HEK293T (cell line): ENCODE data around the gene TFAP2B.

Source experiments
- CTCF ChIA-PET: fragments of 350-600 bp; formaldehyde crosslinking; extraction: SDS; loops from one replicate; lab custom pipeline; 2021; ENCODE audit warnings: antibody characterized with exemption, inconsistent platforms; lab: Yijun Ruan, JAX
- POLR2A ChIA-PET: fragments of 350-600 bp; formaldehyde crosslinking; extraction: SDS; loops from one replicate; lab custom pipeline; 2020; ENCODE audit warnings: antibody characterized with exemption, inconsistent platforms; lab: Yijun Ruan, JAX
- DNase-seq: peaks from one replicate; pipeline ENCODE4 v3.0.0; 2012; ENCODE audit warnings: mixed read lengths; ENCODE audit errors: extremely low spot score
- ARNT ChIP-seq: fragments of 450-650 bp; IDR thresholded peaks from 2 replicates; pipeline ENCODE4 v1.6.1; 2017; ENCODE audit warnings: mild to moderate bottlenecking
- BHLHE40 ChIP-seq: fragments of 450-650 bp; IDR thresholded peaks from 2 replicates; pipeline ENCODE4 v1.6.1; 2016; ENCODE audit warnings: mild to moderate bottlenecking, moderate library complexity, borderline replicate concordance
- CTBP1 ChIP-seq: fragments of 450-650 bp; IDR thresholded peaks from 2 replicates; pipeline ENCODE4 v1.6.1; 2016; ENCODE audit warnings: borderline replicate concordance
- ELF4 ChIP-seq: fragments of 450-650 bp; IDR thresholded peaks from 2 replicates; pipeline ENCODE4 v1.6.1; 2017; ENCODE audit warnings: antibody characterized with exemption
- FOXA1 ChIP-seq: fragments of 450-650 bp; IDR thresholded peaks from 2 replicates; pipeline ENCODE4 v1.6.1; 2016; ENCODE audit warnings: mild to moderate bottlenecking
- FOXK2 ChIP-seq: fragments of 450-650 bp; IDR thresholded peaks from 2 replicates; pipeline ENCODE4 v1.6.1; 2016; ENCODE audit warnings: mild to moderate bottlenecking
- FOXM1 ChIP-seq: fragments of 450-650 bp; IDR thresholded peaks from 2 replicates; pipeline ENCODE4 v1.6.1; 2017; ENCODE audit warnings: mild to moderate bottlenecking, borderline replicate concordance
- HDGF ChIP-seq: fragments of 450-650 bp; IDR thresholded peaks from 2 replicates; pipeline ENCODE4 v1.6.1; 2017; ENCODE audit warnings: antibody characterized with exemption, borderline replicate concordance
- L3MBTL2 ChIP-seq: fragments of 450-650 bp; conservative IDR thresholded peaks from 2 replicates; pipeline ENCODE4 v1.6.1; 2016; ENCODE audit warnings: mild to moderate bottlenecking
- LEF1 ChIP-seq: fragments of 450-650 bp; IDR thresholded peaks from 2 replicates; pipeline ENCODE4 v1.6.1; 2017; ENCODE audit warnings: mild to moderate bottlenecking, borderline replicate concordance
- NFRKB ChIP-seq: fragments of 450-650 bp; IDR thresholded peaks from 2 replicates; pipeline ENCODE4 v1.6.1; 2016; ENCODE audit warnings: mild to moderate bottlenecking, moderate library complexity
- SP1 ChIP-seq: fragments of 450-650 bp; IDR thresholded peaks from 2 replicates; pipeline ENCODE4 v1.6.1; 2017
- SUZ12 ChIP-seq: fragments of 450-650 bp; IDR thresholded peaks from 2 replicates; pipeline ENCODE4 v1.6.1; 2016; ENCODE audit warnings: mild to moderate bottlenecking
- TARDBP ChIP-seq: fragments of 450-650 bp; IDR thresholded peaks from 2 replicates; pipeline ENCODE4 v1.6.1; 2016
- ZNF384 ChIP-seq: fragments of 450-650 bp; IDR thresholded peaks from 2 replicates; pipeline ENCODE4 v1.6.1; 2016
- TF ChIP-seq, protein P1 (sequence below): fragments of 450-650 bp; IDR thresholded peaks from 2 replicates; pipeline ENCODE4 v1.6.1; 2016

TFAP2B gene

GRCh38 chr6:50853939-50854338, 35.3 kb downstream of the TFAP2B start:
- CTCF ChIA-PET: no interaction called here
- no peak for DNase-seq
- TF ChIP-seq NFRKB (no peak), FOXM1 (no peak), CTBP1 (no peak), L3MBTL2 (no peak), ZNF384 (no peak), ARNT (no peak), SP1 (no peak), FOXK2 (no peak), SUZ12 (no peak), ELF4 (no peak), TARDBP (no peak)
- TF ChIP-seq, protein P1, sequence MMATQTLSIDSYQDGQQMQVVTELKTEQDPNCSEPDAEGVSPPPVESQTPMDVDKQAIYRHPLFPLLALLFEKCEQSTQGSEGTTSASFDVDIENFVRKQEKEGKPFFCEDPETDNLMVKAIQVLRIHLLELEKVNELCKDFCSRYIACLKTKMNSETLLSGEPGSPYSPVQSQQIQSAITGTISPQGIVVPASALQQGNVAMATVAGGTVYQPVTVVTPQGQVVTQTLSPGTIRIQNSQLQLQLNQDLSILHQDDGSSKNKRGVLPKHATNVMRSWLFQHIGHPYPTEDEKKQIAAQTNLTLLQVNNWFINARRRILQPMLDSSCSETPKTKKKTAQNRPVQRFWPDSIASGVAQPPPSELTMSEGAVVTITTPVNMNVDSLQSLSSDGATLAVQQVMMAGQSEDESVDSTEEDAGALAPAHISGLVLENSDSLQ: no peak
- POLR2A ChIA-PET: no interaction called here

DNA sequence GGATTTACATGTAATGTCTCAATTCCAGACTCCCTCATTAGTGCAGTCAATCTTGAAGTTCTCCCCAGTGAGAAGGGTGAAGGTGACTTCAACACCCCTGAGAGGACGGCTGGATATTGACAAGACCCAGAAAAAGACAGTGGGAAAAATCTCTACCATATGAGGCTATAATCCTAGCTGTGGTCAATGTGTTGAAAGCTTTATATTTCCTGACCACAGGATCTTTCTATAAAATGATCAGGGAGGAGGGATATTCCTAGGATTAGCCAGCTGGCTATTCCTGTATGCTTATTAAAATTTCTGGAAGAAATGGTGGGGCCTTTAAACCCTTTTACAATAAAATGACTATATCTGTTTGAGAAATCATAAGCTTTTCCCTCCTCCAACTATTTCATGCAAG, 43.0 kb downstream of the TFAP2B start:
- TF ChIP-seq HDGF: no peak
- no peak for TF ChIP-seq FOXK2
- TF ChIP-seq ZNF384: no peak
- no peak for TF ChIP-seq ARNT
- TF ChIP-seq L3MBTL2: no peak
- ChIA-PET POLR2A (no interaction called here), CTCF (no interaction called here)

GRCh38 chr6:50862176-50862575, 43.5 kb downstream of the TFAP2B start:
- CTCF ChIA-PET: no interaction called here
- no peak for TF ChIP-seq SUZ12
- TF ChIP-seq LEF1: no peak
- TF ChIP-seq SP1: no peak
- TF ChIP-seq HDGF: no peak
- TF ChIP-seq FOXK2: no peak
- no peak for TF ChIP-seq FOXM1
- TF ChIP-seq FOXA1: no peak
- DNase-seq: no peak
- POLR2A ChIA-PET: no interaction called here

More for the DNA sequence above, 43.0 kb downstream of the TFAP2B start:
- no peak for DNase-seq

GRCh38 chr6:50864601-50865000, 45.9 kb downstream of the TFAP2B start:
- ChIA-PET POLR2A (no interaction called here), CTCF (interaction anchor here (0.5 kb wide), 1 partner anchor 20 kb away, joined by 3 read pairs; no protein-coding TSS in a partner anchor)
- TF ChIP-seq ZNF384: no peak
- TF ChIP-seq L3MBTL2: no peak
- no peak for TF ChIP-seq SUZ12
- no peak for TF ChIP-seq NFRKB
- TF ChIP-seq HDGF: no peak
- no peak for TF ChIP-seq FOXK2
- TF ChIP-seq FOXA1: no peak
- TF ChIP-seq TARDBP: no peak
- TF ChIP-seq BHLHE40: no peak
- TF ChIP-seq FOXM1: no peak
- TF ChIP-seq ELF4: no peak
- no peak for TF ChIP-seq SP1
- TF ChIP-seq, protein P1: no peak
- DNase-seq: no peak

DNA sequence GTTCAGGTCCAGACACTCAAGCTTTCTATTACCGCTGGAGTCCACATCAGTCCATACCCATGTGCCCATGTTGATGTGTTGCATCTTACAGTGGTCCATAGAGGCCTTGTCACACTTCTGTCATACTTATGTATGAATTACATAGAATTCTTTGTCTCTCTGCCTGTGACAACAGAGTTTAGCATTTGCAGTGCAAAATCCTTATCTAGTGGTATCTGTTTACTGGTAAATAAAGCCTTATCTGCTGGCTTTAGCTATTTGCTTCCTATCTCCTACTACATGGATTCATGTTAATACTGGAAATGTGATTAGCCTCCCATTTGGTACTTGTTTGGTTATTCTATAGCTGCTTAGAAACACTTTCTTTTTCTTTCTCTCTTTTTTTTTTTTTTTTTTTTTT, 49.8 kb downstream of the TFAP2B start:
- ChIA-PET POLR2A (no interaction called here), CTCF (no interaction called here)
- TF ChIP-seq FOXK2 (no peak), ELF4 (no peak), CTBP1 (no peak)
- DNase-seq: no peak

DNA sequence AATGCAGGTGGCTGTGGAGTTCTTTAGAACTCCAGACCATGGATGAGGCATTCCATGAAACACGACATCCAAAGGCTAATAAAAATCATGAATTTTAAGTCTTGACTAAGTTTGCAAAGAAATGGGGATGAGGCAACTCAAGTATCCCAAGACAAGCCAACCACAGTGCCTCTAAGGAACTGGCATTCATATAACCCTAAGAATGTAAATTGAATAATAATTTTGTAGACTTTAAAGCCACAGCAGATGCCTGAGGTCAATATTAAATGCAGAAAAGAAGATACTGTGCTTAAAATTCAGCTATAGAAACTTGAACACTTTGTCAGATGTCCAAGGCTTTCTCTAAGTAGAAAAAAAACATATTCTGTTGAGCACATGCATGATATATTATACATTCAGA, 54.5 kb downstream of the TFAP2B start:
- ChIA-PET POLR2A (no interaction called here), CTCF (no interaction called here)
- no peak for DNase-seq
- TF ChIP-seq HDGF (no peak), ELF4 (no peak)

DNA sequence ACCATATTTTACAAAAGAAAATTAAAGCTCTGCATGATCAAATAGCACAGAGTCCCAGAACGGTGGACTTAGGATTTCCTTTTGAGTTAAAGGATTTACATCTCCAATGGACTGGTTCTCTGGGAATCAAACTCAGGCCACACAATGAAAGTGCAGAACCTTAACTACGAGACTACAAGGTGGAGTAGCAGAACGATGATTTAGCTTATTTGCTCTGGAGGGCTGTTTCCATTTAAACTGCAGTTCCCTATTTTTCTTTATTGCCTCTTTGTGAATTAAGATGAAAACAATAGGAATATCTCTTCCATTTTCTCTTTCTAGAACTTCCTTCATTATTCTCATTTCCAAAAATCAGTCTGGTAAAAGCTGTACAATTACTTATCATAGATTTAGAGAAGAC, 65.7 kb downstream of the TFAP2B start:
- POLR2A ChIA-PET: no interaction called here
- no peak for TF ChIP-seq HDGF
- TF ChIP-seq SP1: no peak
- no peak for TF ChIP-seq FOXA1
- TF ChIP-seq CTBP1: no peak
- no peak for TF ChIP-seq L3MBTL2
- no peak for TF ChIP-seq ARNT
- TF ChIP-seq BHLHE40: no peak
- no peak for TF ChIP-seq TARDBP
- TF ChIP-seq LEF1: no peak
- TF ChIP-seq SUZ12: no peak
- TF ChIP-seq NFRKB: no peak
- TF ChIP-seq ELF4: no peak
- TF ChIP-seq FOXK2: no peak
- TF ChIP-seq FOXM1: no peak
- no peak for TF ChIP-seq ZNF384
- TF ChIP-seq, protein P1: no peak
- DNase-seq: no peak
- CTCF ChIA-PET: interaction anchor here (0.7 kb wide), 1 partner anchor 40 kb away, joined by 4 read pairs; no protein-coding TSS in a partner anchor

- POLR2A ChIA-PET: no interaction called here
- no peak for DNase-seq
- CTCF ChIA-PET: no interaction called here
- no peak for TF ChIP-seq TARDBP
- TF ChIP-seq CTBP1: no peak
- TF ChIP-seq FOXK2: no peak
- TF ChIP-seq, protein P1: no peak
- TF ChIP-seq LEF1: no peak
- no peak for TF ChIP-seq NFRKB
- TF ChIP-seq HDGF: no peak
- TF ChIP-seq L3MBTL2: no peak
- TF ChIP-seq FOXM1: no peak
- no peak for TF ChIP-seq SP1
- TF ChIP-seq ELF4: no peak
- TF ChIP-seq BHLHE40: no peak
- TF ChIP-seq FOXA1: no peak
- no peak for TF ChIP-seq ZNF384
- no peak for TF ChIP-seq SUZ12
- no peak for TF ChIP-seq ARNT
Observed at GRCh38 chr6:50887112-50887511, 68.4 kb downstream of the TFAP2B start.
